DLD1 (cell line): Measurements from ENCODE around the gene POLDIP3.

Experiments
- in situ Hi-C: cut with HindIII; loops from 2 replicates; pipeline ENCODE4 v1.10.0; 2017; ENCODE audit warnings: low sequenced_read_pairs

POLDIP3 gene

DNA sequence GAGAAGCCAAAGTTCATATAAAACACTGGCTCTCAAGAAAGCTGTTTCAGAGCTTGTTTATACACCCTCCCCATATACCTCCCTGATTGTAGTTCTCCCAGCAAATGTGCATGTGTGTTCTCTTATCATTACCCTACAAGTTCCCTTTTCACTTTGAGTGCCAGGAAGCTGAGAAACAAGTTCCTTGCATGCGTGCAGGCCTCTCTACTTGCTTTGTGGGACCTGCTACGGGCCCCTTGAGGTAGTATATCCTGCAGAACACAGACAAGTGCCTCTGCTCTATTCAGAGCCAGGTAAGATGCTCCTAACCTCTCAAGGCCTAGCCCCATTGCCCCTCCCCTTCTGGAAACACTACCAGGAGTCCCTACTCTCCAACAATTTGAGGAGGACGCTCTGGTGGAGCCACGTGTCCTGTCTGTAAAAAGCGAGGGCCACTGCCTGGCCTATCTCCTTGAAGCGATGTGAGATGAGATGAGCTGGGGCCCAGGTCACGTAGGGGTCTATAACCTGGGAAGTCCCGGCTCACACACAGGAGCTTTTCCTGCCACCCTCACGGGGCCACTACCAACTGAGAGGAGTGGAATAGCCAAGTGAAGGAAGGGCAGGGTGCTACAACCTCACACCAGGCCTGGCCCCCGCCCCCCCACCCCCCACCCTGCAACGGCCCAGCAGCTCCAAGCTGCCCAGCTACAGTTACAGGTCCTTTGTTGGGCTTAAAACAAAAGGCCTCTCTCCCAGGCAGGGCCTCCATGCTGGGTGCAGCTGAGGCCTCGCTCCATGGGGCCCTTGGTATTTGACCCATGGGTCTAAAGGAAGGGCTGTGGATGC, 28.3 kb upstream of the POLDIP3 start:
- in situ Hi-C loops, result no loop called here

DNA sequence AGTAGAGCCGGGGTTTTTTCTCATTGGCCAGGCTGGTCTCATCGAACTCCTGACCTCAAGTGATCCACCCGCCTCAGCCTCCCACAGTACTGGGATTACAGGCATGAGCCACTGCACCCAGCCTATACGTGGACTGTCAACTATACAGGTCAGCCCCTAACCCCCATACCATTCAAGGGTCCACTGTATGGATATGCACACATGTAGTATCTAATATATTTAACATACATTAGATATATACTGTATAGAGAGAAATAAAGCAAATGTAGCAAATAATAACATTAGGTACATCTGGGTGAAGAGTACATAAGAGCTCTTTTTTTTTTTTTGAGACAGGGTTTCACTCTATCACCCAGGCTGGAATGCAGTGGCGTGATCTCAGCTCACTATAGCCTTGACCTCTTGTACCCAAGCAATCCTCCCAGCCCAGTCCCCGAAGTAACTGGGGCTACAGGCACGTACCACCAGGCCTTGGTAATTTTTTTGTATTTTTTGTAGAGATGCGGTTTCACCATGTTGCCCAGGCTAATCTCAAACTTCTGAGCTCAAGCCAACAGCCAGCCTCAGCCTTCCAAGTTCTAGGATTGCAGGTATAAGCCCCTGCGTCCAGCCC, 27.2 kb upstream of the POLDIP3 start:
- in situ Hi-C loops, result no loop called here

DNA sequence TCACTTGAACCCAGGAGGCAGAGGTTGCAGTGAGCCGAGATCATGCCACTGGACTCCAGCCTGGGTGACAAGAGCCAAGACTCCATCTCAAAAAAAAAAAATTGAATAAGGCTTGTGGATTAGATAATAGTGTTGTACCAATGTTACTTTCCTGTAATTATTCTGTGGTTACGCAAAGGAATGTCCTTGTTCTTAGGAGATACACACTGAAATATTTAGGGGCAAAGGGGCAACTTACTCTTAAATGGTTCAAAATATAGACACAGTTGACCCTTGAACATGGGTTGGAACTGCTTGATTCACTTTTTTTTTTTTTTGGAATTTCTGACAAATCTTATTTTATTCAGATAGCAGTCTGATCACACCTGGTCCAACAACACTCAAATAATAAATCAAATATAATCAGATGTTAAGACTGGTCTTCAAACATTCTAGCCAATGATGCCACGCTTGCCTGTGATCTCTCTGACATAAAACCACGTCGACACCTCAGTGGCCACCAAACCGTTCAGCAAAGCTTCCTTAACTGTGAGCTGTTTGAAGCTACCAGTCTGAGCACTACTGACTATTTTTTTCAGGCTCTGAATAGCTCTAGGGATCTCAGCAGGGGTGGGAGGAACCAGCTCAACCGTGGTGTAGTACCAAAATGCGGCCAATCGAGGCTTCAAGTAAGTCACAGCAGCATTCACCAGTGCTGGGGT, 25.0 kb upstream of the POLDIP3 start:
- in situ Hi-C loops, result loop anchor here (10.0 kb wide), 1 partner anchor 105 kb away; no protein-coding TSS in a partner anchor

- in situ Hi-C loops, result loop anchor here (10.0 kb wide), 1 partner anchor 107 kb away; no protein-coding TSS in a partner anchor
Measured at GRCh38 chr22:42637555-42637954, 22.9 kb upstream of the POLDIP3 start.

GRCh38 chr22:42636506-42636905, 21.8 kb upstream of the POLDIP3 start:
- in situ Hi-C loops, result loop anchor here (10.0 kb wide), 1 partner anchor 108 kb away; no protein-coding TSS in a partner anchor

DNA sequence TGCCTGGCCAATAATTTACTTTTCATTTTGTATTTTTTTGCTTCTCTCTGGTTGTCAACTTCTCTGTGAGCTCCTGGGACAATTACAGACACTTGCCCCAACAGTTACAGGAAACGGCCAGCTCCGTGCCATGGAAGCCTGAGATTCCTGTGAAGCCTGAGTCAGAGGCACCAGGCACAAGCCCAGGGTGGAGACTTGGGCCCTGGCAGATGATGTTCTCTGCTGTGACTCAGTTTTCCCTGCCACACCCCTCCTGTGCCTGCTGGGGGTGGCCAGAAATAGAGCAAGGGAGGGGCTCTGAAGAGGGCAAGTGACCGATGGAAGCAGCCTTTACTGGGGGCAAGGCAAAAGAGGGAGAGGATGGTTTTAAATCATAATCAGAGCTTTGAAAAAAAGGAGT, 20.8 kb upstream of the POLDIP3 start:
- in situ Hi-C loops, result loop anchor here (10.0 kb wide), 1 partner anchor 109 kb away; no protein-coding TSS in a partner anchor

DNA sequence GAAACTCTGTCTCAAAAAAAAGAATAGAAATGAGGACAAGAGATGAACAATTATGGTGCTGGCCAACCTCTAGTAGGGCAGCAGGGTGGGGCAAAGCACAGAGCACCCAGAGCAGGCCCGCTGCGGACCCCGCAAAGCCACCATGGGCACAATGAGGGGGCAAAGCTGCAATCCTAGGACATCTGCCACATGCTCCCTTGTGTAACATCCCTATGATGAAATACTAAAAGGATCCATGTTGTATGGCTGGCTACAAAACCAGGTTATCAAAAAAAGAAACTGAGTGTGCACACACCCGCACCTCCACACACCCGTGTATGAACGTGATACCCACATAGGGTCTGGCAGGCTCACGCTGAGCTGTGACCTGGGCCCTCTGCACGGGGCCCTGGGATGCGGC, 18.3 kb upstream of the POLDIP3 start:
- in situ Hi-C loops, result loop anchor here (10.0 kb wide), 1 partner anchor 112 kb away; no protein-coding TSS in a partner anchor

- in situ Hi-C loops, result loop anchor here (10.0 kb wide), 1 partner anchor 113 kb away; no protein-coding TSS in a partner anchor
Measured at GRCh38 chr22:42632096-42632495, 17.4 kb upstream of the POLDIP3 start.

- in situ Hi-C loops, result loop anchor here (10.0 kb wide), 1 partner anchor 114 kb away; no protein-coding TSS in a partner anchor
Measured at GRCh38 chr22:42630901-42631602, 16.4 kb upstream of the POLDIP3 start.

DNA sequence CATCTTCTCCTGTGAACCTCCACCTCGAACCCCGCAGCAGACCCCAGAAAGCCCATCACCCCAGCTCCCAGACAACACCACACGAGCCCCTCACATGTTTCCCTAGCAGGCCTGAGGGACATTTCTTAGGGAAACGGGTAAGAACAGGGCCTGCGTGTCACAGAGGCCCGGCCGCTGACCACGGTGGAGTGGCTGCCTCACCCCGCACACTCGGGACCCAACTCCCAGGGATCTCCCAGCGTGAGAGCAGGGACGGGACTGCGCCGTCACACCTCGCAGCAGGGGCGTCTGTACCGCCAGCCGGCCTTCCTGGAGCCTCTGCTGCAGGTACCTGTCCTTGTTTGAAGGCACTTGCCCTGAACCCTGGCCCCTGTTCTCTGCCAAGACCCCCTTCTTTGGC, 15.5 kb upstream of the POLDIP3 start:
- in situ Hi-C loops, result loop anchor here (10.0 kb wide), 1 partner anchor 115 kb away; no protein-coding TSS in a partner anchor

- in situ Hi-C loops, result no loop called here
Measured at GRCh38 chr22:42627981-42628380, 13.3 kb upstream of the POLDIP3 start.

- in situ Hi-C loops, result no loop called here
Measured at GRCh38 chr22:42626951-42627625, 12.4 kb upstream of the POLDIP3 start.

DNA sequence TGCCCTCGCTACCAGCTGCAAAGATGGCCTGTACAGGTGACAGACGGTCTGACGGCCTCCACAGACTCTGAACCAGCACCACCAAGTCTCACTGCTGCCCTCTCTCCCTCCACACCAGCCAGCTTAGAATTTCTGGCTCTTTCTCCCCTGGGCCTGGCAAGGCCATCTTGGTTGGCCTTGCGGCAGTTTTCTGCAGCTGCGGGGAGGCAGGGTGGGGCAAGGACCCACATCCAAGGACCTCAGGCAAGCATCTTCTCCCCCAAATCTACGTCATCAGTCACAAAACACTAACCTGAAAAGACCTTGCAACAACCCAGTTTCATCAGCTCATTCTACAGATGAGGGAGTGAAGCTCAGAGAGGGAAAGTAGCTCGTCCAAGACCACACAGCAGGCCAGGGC, 11.7 kb upstream of the POLDIP3 start:
- in situ Hi-C loops, result no loop called here

GRCh38 chr22:42625416-42625815, 10.7 kb upstream of the POLDIP3 start:
- in situ Hi-C loops, result no loop called here

DNA sequence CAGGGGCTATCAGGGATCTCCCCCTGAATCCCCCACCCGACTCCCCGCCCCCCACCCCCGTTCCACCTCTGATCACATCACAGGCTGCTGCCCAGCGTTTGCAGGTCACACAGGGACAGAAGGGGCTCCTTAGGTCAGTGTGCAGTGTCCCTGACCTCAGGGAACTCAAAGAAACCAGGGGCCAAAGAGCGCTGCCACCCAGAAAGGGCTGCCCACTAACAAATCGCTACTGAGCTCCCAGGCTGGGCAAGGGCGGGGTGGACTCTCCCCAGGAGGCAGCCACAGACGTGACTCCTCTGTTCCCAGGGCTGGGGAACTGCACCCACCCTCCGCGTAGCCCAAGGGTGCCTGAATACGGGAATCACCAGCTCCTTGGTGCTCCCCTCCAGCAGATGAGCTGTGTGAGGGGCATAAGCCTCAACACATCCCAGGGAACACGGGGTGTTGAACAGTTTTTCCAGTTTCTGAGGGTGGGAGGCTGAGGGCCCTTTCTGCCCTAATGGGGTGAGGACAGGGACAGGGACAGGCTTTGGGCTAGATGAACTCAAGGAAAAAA, 9.9 kb upstream of the POLDIP3 start:
- in situ Hi-C loops, result no loop called here

GRCh38 chr22:42623756-42624441, 9.2 kb upstream of the POLDIP3 start:
- in situ Hi-C loops, result no loop called here

- in situ Hi-C loops, result no loop called here
Measured at GRCh38 chr22:42623301-42623751, 8.6 kb upstream of the POLDIP3 start.

- in situ Hi-C loops, result no loop called here
Measured at GRCh38 chr22:42622061-42622710, 7.5 kb upstream of the POLDIP3 start.
